Common myeloid progenitor, CD34-positive (primary cell): ENCODE measurements around the gene KLHL26.
A peak's percentile ranks its signal among the peaks of the same experiment; 100 is the strongest.

ENCODE experiments used
- CTCF ChIA-PET: fragments of 350-600 bp; sonication (Branson Sonifier 250); formaldehyde crosslinking; loops from one replicate; lab custom pipeline; 2021; ENCODE audit warnings: antibody characterized with exemption; lab: Charles Lee
- POLR2A ChIA-PET: fragments of 350-600 bp; sonication (Branson Sonifier 250); formaldehyde crosslinking; loops from one replicate; lab custom pipeline; 2021; ENCODE audit warnings: antibody characterized with exemption; lab: Charles Lee
- DNase-seq, 3 donors: peaks; one replicate each; pipeline versions ENCODE4 v3.0.0 to v3.0.0-alpha.2; 2013
- H3K27ac ChIP-seq, 2 experiments: 1 replicate in 1 of 2; 2 replicates in 1 of 2; pipeline ENCODE4 v1.7.0; 2013; ENCODE audit warnings: inconsistent platforms in 2 of 2, low read length in 2 of 2, mild to moderate bottlenecking in 2 of 2, low read depth in 1 of 2, moderate library complexity in 1 of 2; ENCODE audit not compliant: severe bottlenecking in 2 of 2, insufficient read depth in 1 of 2, poor library complexity in 1 of 2
- H3K27me3 ChIP-seq, 5 experiments: replicated peaks in 2 of 5; 1 replicate in 3 of 5; 2 replicates in 2 of 5; pipeline versions ENCODE4 v1.6.1 to v1.7.0; 2013; ENCODE audit warnings: low read length in 4 of 5, mild to moderate bottlenecking in 2 of 5, moderate library complexity in 2 of 5, inconsistent platforms in 1 of 5; ENCODE audit not compliant: insufficient read depth in 5 of 5, control insufficient read depth in 4 of 5
- H3K36me3 ChIP-seq, 4 experiments: 1 replicate in 2 of 4; 2 replicates in 2 of 4; pipeline versions ENCODE4 v1.6.1 to v1.7.0; 2013; ENCODE audit warnings: low read length in 3 of 4, control low read depth in 1 of 4, mild to moderate bottlenecking in 1 of 4; ENCODE audit not compliant: control insufficient read depth in 4 of 4, insufficient read depth in 4 of 4
- H3K4me1 ChIP-seq, 4 experiments: 1 replicate in 3 of 4; 2 replicates in 1 of 4; pipeline versions ENCODE4 v1.6.1 to v1.7.1; 2013; ENCODE audit warnings: low read length in 3 of 4, mild to moderate bottlenecking in 3 of 4, control low read depth in 1 of 4, inconsistent platforms in 1 of 4, moderate library complexity in 1 of 4; ENCODE audit not compliant: control insufficient read depth in 4 of 4, insufficient read depth in 4 of 4; ENCODE audit errors: control extremely low read depth in 1 of 4
- H3K4me3 ChIP-seq, 7 experiments: 1 replicate in 4 of 7; 2 replicates in 3 of 7; pipeline versions ENCODE4 v1.5.1 to v1.7.0; 2013; ENCODE audit warnings: mild to moderate bottlenecking in 7 of 7, low read length in 6 of 7, moderate library complexity in 6 of 7, inconsistent platforms in 2 of 7, low read depth in 2 of 7, control low read depth in 1 of 7; ENCODE audit not compliant: insufficient read depth in 4 of 7, control insufficient read depth in 1 of 7; ENCODE audit errors: extremely low read depth in 1 of 7
- H3K9me3 ChIP-seq, 5 experiments: 1 replicate in 4 of 5; 2 replicates in 1 of 5; pipeline versions ENCODE4 v1.6.1 to v1.7.1; 2013; ENCODE audit warnings: low read length in 4 of 5, mild to moderate bottlenecking in 2 of 5, inconsistent platforms in 1 of 5, low read depth in 1 of 5, moderate library complexity in 1 of 5; ENCODE audit not compliant: control insufficient read depth in 4 of 5, insufficient read depth in 2 of 5; ENCODE audit errors: control extremely low read depth in 1 of 5
- WGBS: methylation state at CpG from one replicate; pipeline ENCODE4 v1.1.5; 2013; ENCODE audit not compliant: insufficient coverage; 5-methylcytosine and 5-hydroxymethylcytosine counted together

The KLHL26 gene

GRCh38 chr19:18601875-18602274, 35.0 kb upstream of the KLHL26 start:
- H3K4me1 ChIP-seq: peaks cover 0 to 13% (median 8%) of the 10 kb centered on the region in 4 experiments
- peaks cover 0 to 85% (median 20%) of the 10 kb centered on the region in 5 experiments for H3K27me3 ChIP-seq
- H3K36me3 ChIP-seq: no peaks in the 10 kb centered on the region
- H3K27ac ChIP-seq: no peak overlapping the region
- H3K4me3 ChIP-seq: no peak overlapping the region
- ChIA-PET CTCF (no interaction called here), POLR2A (no interaction called here)
- H3K9me3 ChIP-seq: no peaks in the 10 kb centered on the region
- DNase-seq: no peak
- WGBS: 79% methylated on average over 3 of the region's 4 CpGs

GRCh38 chr19:18603255-18603957, 33.4 kb upstream of the KLHL26 start:
- Histone ChIP-seq H3K27me3 (peaks cover 3 to 87% (median 27%) of the 10 kb centered on the region in 5 experiments), H3K4me3 (peak overlapping the region in 2 of 7 experiments; percentile 11 to 20), H3K4me1 (peaks cover 0 to 20% (median 10%) of the 10 kb centered on the region in 4 experiments), H3K9me3 (no peaks in the 10 kb centered on the region), H3K36me3 (no peaks in the 10 kb centered on the region), H3K27ac (no peak overlapping the region)
- peak; percentile 55 to 66 (median 57) for DNase-seq
- 13% methylated on average over 14 of the region's 32 CpGs for WGBS
- ChIA-PET CTCF (interaction anchor here (1.6 kb wide), 1 partner anchor 15 kb away, joined by 4 read pairs; the partner anchor contains the start of gene REX1BD), POLR2A (no interaction called here)

- peaks cover 0 to 20% (median 10%) of the 10 kb centered on the region in 4 experiments for H3K4me1 ChIP-seq
- 7% methylated on average over 5 of the region's 26 CpGs for WGBS
- H3K4me3 ChIP-seq: no peak overlapping the region
- no peaks in the 10 kb centered on the region for H3K36me3 ChIP-seq
- CTCF ChIA-PET: interaction anchor here (1.2 to 1.6 kb wide), 2 partner anchors 16 to 57 kb away, joined by 3 to 4 read pairs; partner anchors contain the start of gene REX1BD
- POLR2A ChIA-PET: no interaction called here
- peaks cover 6 to 88% (median 34%) of the 10 kb centered on the region in 5 experiments for H3K27me3 ChIP-seq
- H3K9me3 ChIP-seq: no peaks in the 10 kb centered on the region
- DNase-seq: no peak
- no peak overlapping the region for H3K27ac ChIP-seq
These were observed 32.6 kb upstream of the KLHL26 start for GRCh38 chr19:18603958-18604819.

GRCh38 chr19:18604820-18605159, 32.0 kb upstream of the KLHL26 start:
- no peak for DNase-seq
- WGBS: 6% methylated on average over 4 of the region's 10 CpGs
- no peaks in the 10 kb centered on the region for H3K36me3 ChIP-seq
- no peak overlapping the region for H3K27ac ChIP-seq
- no peaks in the 10 kb centered on the region for H3K9me3 ChIP-seq
- no peak overlapping the region for H3K4me3 ChIP-seq
- H3K27me3 ChIP-seq: peaks cover 9 to 88% (median 39%) of the 10 kb centered on the region in 5 experiments
- CTCF ChIA-PET: interaction anchor here (0.6 to 1.6 kb wide), 3 partner anchors 17 to 80 kb away, joined by 3 to 4 read pairs (median 3); partner anchors contain the start of gene REX1BD
- POLR2A ChIA-PET: no interaction called here
- peaks cover 0 to 20% (median 10%) of the 10 kb centered on the region in 4 experiments for H3K4me1 ChIP-seq

- ChIA-PET CTCF (interaction anchor here (0.6 to 1.2 kb wide), 2 partner anchors 56 to 79 kb away, joined by 3 read pairs; no protein-coding TSS in a partner anchor), POLR2A (no interaction called here)
- WGBS: 6% methylated on average over 16 of the region's 17 CpGs
These were observed 31.7 kb upstream of the KLHL26 start for GRCh38 chr19:18605196-18605545.

GRCh38 chr19:18605546-18606280, 31.1 kb upstream of the KLHL26 start:
- POLR2A ChIA-PET: no interaction called here
- 3% methylated on average over 56 of the region's 65 CpGs for whole genome bisulfite sequencing
- no peak overlapping the region for H3K27ac ChIP-seq

More at GRCh38 chr19:18605196-18605545, 31.7 kb upstream of the KLHL26 start:
- Histone ChIP-seq H3K36me3 (no peaks in the 10 kb centered on the region), H3K9me3 (no peaks in the 10 kb centered on the region), H3K27me3 (peaks cover 9 to 88% (median 43%) of the 10 kb centered on the region in 5 experiments), H3K4me3 (no peak overlapping the region), H3K27ac (no peak overlapping the region), H3K4me1 (peaks cover 0 to 20% (median 10%) of the 10 kb centered on the region in 4 experiments)
- no peak for DNase-seq

More at GRCh38 chr19:18605546-18606280, 31.1 kb upstream of the KLHL26 start:
- DNase-seq: no peak
- no peaks in the 10 kb centered on the region for H3K9me3 ChIP-seq
- H3K27me3 ChIP-seq: peaks cover 9 to 93% (median 45%) of the 10 kb centered on the region in 5 experiments
- CTCF ChIA-PET: interaction anchor here (0.6 kb wide), 1 partner anchor 79 kb away, joined by 3 read pairs; no protein-coding TSS in a partner anchor
- H3K36me3 ChIP-seq: no peaks in the 10 kb centered on the region
- no peak overlapping the region for H3K4me3 ChIP-seq
- H3K4me1 ChIP-seq: peaks cover 0 to 24% (median 12%) of the 10 kb centered on the region in 4 experiments
